D721Med (cell line): ENCODE results near the gene TUT7.

ENCODE experiments used
- DNase-seq: peaks from one replicate; pipeline ENCODE4 v3.0.0; 2011; ENCODE audit warnings: low spot score; ENCODE audit not compliant: insufficient read length
- FAIRE-seq: peaks from 2 replicates; lab custom pipeline; 2011; peaks lifted over from hg19 to GRCh38; lab: Jason Lieb, UNC
- TF ChIP-seq, protein P1 (sequence below): IDR thresholded peaks from 2 replicates; pipeline ENCODE4 v1.5.1; 2012; ENCODE audit warnings: mild to moderate bottlenecking, control low read depth; ENCODE audit not compliant: insufficient read depth; ENCODE audit errors: missing control alignments

Gene TUT7

DNA sequence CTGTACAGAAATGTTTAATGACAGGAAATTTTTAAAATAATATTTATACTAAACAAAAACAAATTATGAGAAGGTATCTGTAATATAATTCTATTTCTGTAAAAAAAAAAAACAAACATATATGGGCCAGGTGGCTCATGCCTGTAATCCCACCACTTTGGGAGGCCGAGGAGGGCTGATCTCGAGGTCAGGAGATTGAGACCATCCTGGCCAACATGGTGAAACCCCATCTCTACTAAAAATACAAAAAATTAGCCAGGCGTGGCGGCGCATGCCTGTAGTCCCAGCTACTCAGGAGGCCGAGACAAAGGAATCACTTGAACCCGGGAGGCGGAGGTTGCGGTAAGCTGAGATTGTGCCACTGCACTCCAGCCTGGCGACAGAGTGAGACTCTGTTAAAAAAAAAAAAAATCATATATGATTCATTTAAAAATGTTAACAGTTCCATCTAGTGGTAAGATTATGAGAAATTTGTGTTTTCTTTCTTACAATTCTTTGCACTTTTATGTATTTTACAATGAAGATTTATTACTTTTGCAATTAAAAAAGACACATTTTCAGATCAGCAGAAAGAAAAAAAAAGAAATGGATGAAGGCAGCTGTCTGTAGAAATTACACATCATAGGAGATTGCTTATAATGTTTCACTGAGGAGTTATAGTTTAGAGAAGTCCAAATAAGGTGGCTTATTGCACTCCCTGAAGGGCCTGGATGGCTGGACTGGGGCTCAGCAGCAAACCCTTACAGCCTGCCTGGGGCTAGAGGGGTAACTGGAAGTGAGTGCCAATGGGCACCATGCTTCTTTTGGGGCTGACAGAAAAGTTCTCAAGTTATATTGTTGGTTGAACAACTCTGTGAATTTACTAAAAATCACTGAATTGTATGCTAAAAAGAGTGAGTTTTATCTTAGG, 115.1 kb downstream of the TUT7 start:
- DNase-seq (no peak), FAIRE-seq (no peak)
- TF ChIP-seq, protein P1, sequence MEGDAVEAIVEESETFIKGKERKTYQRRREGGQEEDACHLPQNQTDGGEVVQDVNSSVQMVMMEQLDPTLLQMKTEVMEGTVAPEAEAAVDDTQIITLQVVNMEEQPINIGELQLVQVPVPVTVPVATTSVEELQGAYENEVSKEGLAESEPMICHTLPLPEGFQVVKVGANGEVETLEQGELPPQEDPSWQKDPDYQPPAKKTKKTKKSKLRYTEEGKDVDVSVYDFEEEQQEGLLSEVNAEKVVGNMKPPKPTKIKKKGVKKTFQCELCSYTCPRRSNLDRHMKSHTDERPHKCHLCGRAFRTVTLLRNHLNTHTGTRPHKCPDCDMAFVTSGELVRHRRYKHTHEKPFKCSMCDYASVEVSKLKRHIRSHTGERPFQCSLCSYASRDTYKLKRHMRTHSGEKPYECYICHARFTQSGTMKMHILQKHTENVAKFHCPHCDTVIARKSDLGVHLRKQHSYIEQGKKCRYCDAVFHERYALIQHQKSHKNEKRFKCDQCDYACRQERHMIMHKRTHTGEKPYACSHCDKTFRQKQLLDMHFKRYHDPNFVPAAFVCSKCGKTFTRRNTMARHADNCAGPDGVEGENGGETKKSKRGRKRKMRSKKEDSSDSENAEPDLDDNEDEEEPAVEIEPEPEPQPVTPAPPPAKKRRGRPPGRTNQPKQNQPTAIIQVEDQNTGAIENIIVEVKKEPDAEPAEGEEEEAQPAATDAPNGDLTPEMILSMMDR = no peak
